ENCODE data around the gene ANOS1. TPM values are rescaled to one million over a fixed set of nuclear protein-coding genes. Genes with fewer than 3 reads are reported as not detected.

The ANOS1 gene
- total RNA-seq, 1 donor from 2014 or later, result 9.0 TPM

GRCh38 chrX:8724300-8724699 is 7.6 kb downstream of the ANOS1 start:
- TF ChIP-seq, protein P1, sequence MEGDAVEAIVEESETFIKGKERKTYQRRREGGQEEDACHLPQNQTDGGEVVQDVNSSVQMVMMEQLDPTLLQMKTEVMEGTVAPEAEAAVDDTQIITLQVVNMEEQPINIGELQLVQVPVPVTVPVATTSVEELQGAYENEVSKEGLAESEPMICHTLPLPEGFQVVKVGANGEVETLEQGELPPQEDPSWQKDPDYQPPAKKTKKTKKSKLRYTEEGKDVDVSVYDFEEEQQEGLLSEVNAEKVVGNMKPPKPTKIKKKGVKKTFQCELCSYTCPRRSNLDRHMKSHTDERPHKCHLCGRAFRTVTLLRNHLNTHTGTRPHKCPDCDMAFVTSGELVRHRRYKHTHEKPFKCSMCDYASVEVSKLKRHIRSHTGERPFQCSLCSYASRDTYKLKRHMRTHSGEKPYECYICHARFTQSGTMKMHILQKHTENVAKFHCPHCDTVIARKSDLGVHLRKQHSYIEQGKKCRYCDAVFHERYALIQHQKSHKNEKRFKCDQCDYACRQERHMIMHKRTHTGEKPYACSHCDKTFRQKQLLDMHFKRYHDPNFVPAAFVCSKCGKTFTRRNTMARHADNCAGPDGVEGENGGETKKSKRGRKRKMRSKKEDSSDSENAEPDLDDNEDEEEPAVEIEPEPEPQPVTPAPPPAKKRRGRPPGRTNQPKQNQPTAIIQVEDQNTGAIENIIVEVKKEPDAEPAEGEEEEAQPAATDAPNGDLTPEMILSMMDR (IDR thresholded peaks at IDR 0.05; ENCODE audit: insufficient read depth, low read length, poor library complexity, severe bottlenecking), result no peak
- no peaks in the 10 kb centered on the region for H3K36me3 ChIP-seq (ENCODE audit: control insufficient read depth, insufficient read depth, low read length)
- H3K4me3 ChIP-seq (ENCODE audit: low read depth, low read length), result no peak overlapping the region
- no peak for DNase-seq (ENCODE audit: low read depth)
- H3K27me3 ChIP-seq (ENCODE audit: control insufficient read depth, insufficient read depth, low read length), result peaks cover 3% of the 10 kb centered on the region

DNA sequence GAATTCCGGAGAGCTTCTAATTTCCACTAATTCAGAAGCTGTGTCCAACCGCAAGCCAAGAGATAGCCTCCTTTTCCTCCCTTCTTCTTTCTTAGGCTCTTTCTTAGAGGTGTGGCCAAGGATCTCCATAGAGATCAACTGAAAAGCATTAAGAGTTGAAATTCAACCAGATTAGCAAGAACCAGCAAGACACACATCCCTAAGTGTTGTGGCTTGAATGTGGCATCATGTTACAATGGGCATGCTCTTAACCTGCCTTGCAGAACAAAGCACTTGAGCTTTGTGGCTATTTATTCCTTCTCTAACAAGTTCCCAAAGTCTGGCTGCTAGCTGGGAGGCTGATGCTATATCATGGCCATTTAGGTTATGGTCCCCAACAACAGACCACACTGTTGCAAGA is 10.4 kb downstream of the ANOS1 start:
- Histone ChIP-seq H3K4me3 (ENCODE audit: low read depth, low read length) (no peak overlapping the region), H3K27me3 (ENCODE audit: control insufficient read depth, insufficient read depth, low read length) (no peaks in the 10 kb centered on the region), H3K36me3 (ENCODE audit: control insufficient read depth, insufficient read depth, low read length) (no peaks in the 10 kb centered on the region)
- no peak for DNase-seq (ENCODE audit: low read depth)
- TF ChIP-seq, protein P1 (IDR thresholded peaks at IDR 0.05; ENCODE audit: insufficient read depth, low read length, poor library complexity, severe bottlenecking), result no peak

- TF ChIP-seq, protein P1 (IDR thresholded peaks at IDR 0.05; ENCODE audit: insufficient read depth, low read length, poor library complexity, severe bottlenecking), result no peak
- no peak for DNase-seq (ENCODE audit: low read depth)
- Histone ChIP-seq H3K36me3 (ENCODE audit: control insufficient read depth, insufficient read depth, low read length) (no peaks in the 10 kb centered on the region), H3K4me3 (ENCODE audit: low read depth, low read length) (no peak overlapping the region), H3K27me3 (ENCODE audit: control insufficient read depth, insufficient read depth, low read length) (no peaks in the 10 kb centered on the region)
Measured at GRCh38 chrX:8720136-8720535, 11.8 kb downstream of the ANOS1 start.

- Histone ChIP-seq H3K27me3 (ENCODE audit: control insufficient read depth, insufficient read depth, low read length) (no peaks in the 10 kb centered on the region), H3K4me3 (ENCODE audit: low read depth, low read length) (no peak overlapping the region), H3K36me3 (ENCODE audit: control insufficient read depth, insufficient read depth, low read length) (no peaks in the 10 kb centered on the region)
- DNase-seq (ENCODE audit: low read depth), result no peak
- TF ChIP-seq, protein P1 (IDR thresholded peaks at IDR 0.05; ENCODE audit: insufficient read depth, low read length, poor library complexity, severe bottlenecking), result no peak
Measured at GRCh38 chrX:8717354-8717753, 14.6 kb downstream of the ANOS1 start.

GRCh38 chrX:8714164-8714563 is 17.8 kb downstream of the ANOS1 start:
- Histone ChIP-seq H3K36me3 (ENCODE audit: control insufficient read depth, insufficient read depth, low read length) (no peaks in the 10 kb centered on the region), H3K4me3 (ENCODE audit: low read depth, low read length) (no peak overlapping the region), H3K27me3 (ENCODE audit: control insufficient read depth, insufficient read depth, low read length) (no peaks in the 10 kb centered on the region)
- TF ChIP-seq, protein P1 (IDR thresholded peaks at IDR 0.05; ENCODE audit: insufficient read depth, low read length, poor library complexity, severe bottlenecking), result no peak
- no peak for DNase-seq (ENCODE audit: low read depth)

DNA sequence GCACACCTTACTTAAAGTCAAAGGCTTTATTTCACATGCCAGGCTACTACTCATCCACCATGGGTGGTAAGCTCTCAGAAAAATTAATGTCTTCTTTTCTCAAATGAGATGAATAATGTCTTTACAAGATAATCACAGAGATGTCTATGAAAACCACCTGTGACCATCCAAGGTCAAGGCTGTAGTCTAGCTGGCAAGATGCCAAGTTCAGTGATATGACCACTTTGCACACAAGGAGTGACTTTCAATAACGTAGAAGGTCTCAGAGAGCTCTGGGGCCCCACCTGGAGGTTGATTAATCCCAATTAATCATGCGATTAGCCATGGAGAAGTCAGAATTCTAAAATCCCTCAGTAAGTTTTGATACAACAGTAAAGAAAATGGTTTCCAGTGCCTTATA is 20.5 kb downstream of the ANOS1 start:
- TF ChIP-seq, protein P1 (IDR thresholded peaks at IDR 0.05; ENCODE audit: insufficient read depth, low read length, poor library complexity, severe bottlenecking), result no peak
- no peaks in the 10 kb centered on the region for H3K27me3 ChIP-seq (ENCODE audit: control insufficient read depth, insufficient read depth, low read length)
- no peak overlapping the region for H3K4me3 ChIP-seq (ENCODE audit: low read depth, low read length)
- no peaks in the 10 kb centered on the region for H3K36me3 ChIP-seq (ENCODE audit: control insufficient read depth, insufficient read depth, low read length)
- no peak for DNase-seq (ENCODE audit: low read depth)

Data from kidney epithelial cell (primary cell).